ENCODE measurements around the gene DCTN2.
A peak's percentile ranks its signal among the peaks of the same experiment; 100 is the strongest.
"Not testable (repeated sequence)": the region's sequence is repeated elsewhere in the genome, so short reads cannot be mapped to it uniquely, and the experiment has no call there.

The DCTN2 gene

GRCh38 chr12:57546438-57547287, at the start of gene DCTN2:
DCTN2 (minus strand) TSS chr12:57547192; CDS start chr12:57547063, 129 bp downstream.
- DNase-seq (ENCODE audit: low read depth in 2 of 2) = peak; percentile 81

GRCh38 chr12:57593187-57593586, 46.2 kb upstream of the DCTN2 start:
- no peak for DNase-seq (ENCODE audit: low read depth in 2 of 2)

DNA sequence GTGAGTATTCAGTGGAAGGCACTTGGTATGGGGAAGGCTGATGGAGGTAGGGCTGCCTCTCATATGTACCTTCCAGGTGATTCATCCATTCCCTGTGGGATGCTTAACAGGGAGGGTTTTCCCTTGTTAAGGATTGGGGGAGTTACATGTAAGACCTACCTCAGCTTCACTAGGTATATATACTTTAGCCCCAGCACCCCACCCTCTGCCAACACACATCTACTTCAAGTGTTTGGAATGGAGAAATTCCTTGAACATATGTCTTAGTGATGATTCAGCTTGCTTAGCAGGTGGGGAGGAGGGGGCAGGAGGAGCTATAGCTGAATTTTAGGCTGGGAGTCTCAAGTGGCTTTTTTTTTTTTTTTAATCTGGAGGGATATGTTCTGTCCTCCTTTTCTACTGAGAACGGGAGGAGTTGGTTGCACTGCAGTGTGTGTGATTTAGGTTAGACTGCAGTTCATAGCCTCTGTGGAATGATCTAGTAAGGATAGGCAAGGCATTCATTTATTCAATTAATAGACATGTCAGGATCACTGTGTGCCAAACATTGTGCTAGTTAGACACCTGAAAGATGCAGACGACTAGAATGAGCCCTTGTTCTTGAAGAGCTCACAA, 45.7 kb upstream of the DCTN2 start:
- no peak for DNase-seq (ENCODE audit: low read depth in 2 of 2)

DNA sequence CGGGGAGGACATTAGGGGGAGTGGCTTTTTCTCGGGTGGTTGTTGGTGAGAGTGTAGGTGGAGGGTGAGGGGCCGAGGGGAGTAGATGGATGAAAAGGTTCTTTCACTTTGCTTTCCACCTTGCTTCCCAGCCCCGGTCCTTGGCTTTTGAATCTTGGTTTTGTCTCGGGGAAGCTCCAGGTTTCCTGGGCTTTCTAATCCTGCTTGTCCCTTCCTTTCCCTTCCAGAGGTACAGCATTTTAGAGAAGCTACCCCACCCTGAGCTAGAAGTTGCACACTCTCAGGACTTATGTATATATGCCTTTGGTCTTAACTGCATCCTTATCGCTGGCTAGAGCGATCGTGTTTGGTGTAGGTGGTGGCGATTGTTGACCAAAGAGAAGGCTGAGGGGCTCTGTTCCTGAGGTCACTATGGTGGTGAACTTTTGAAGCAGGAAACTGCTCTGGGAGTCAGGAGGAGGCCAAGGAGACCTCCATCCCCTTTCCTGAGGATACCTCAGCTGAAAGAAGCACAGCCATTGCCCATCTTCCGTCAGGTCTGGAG, 44.9 kb upstream of the DCTN2 start:
- DNase-seq (ENCODE audit: low read depth in 2 of 2) = no peak

GRCh38 chr12:57590864-57591781, 44.1 kb upstream of the DCTN2 start, which contains the start of gene PIP4K2C:
PIP4K2C (plus strand) TSS chr12:57591192; CDS start chr12:57591290, 98 bp downstream.
- DNase-seq (ENCODE audit: low read depth in 2 of 2) = peak; percentile 44 to 52

DNA sequence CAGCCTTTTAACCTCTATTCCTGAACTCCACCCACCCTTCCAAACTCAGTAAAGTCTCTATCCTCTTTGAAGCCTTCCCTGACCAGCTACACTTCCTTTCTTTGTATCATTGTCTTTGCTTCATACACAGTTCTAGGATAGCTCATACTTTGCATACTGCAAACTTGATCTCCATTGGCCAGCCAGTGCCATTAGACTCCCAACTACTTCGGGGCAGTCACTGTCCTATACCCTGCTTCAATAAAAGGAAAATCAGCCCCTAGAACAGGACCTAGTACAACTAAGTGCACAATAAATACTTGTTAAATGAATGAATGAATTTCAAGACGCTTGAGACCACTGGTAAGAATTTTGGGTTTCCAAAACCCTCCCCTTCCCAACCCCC, 43.5 kb upstream of the DCTN2 start:
- no peak for DNase-seq (ENCODE audit: low read depth in 2 of 2)

DNA sequence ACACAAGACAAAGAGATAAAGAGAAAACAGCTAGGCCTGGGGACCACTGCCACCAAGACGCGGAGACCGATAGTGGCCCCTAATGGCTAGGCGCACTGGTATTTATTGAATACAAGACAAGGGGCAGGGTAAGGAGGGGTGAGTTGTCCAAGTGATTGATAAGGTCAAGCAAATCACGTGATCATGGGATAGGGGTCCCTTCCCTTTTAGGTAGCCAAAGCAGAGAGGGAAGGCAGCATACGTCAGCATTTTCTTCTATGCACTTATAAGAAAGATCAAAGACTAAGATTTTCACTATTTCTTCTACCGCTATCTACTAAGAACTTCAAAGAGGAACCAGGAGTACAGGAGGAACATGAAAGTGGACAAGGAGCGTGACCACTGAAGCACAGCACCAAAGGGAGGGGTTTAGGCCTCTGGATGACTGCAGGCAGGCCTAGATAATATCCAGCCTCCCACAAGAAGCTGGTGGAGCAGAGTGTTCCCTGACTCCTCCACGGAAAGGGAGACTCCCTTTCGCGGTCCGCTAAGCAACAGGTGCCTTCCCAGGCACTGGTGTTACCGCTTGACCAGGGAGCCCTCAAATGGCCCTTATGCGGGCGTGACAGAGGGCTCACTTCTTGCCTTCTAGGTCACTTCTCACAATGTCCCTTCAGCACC, 42.1 kb upstream of the DCTN2 start:
- DNase-seq (ENCODE audit: low read depth in 2 of 2) = not testable (repeated sequence)

DNA sequence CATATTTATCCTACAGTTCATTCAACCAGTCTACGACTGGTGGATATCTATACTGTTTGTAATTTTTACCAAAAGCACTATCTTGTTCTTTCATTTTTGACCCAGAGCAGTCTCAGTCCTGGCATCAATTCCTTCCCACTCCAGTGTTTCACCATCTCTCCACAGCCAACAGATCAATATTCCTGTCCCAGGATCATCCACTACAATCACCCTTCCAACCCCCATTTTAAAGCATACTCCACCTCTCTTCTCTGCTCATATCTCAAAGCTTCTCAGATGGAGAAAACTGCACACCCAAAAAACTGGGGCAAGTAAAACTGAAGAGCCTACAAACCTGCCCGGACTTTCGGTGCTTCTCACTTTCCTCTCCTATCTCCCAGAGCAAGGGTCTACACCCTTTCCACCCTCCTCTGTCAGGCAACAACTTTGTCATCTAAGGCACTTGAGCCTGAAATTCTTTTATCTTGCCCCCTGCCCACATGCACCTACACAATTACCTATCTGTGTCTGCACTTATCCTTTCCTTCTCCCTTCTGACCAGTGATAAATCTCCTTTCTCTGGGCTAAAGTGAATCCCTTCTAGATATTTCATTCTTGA, 39.9 kb upstream of the DCTN2 start:
- no peak for DNase-seq (ENCODE audit: low read depth in 2 of 2)

DNA sequence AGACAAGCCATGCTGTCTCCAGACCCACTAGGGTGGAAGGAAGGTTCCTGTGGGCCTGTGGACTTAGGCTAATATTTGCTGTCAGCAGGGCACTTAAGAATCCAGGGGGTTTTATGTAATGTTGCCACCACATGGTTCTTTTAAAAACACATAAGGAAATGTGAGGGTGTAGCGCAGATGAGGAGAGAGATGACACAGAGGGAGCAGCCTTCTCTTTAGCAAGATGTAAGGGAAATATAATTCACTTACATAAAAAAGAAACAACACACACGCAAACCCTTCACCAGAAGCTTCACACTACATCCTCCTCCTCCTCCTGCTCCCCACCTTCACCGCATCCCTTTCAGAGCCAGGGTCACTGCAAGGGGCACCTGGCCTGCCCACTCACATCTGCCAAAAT, 39.1 kb upstream of the DCTN2 start:
- DNase-seq (ENCODE audit: low read depth in 2 of 2) = no peak

DNA sequence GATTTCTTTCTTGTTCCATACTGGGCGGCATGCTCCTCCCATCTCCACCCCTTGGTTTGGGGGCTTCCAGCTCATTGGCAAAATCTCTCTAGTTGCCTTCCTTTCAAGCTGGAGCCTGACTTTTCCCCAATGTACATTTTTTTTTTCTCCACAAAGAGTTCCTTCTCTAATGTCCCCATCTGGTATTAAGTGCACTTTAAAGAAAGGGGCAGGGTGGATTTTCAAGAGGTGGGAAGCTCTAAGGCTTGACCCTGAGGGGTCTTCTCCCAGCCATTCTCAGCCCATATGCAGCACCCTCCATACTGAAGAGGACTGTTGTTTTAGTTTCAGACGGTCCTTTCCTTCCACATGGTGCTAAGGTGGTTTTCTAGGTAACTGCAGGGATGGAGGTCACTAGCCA, 38.2 kb upstream of the DCTN2 start:
- no peak for DNase-seq (ENCODE audit: low read depth in 2 of 2)

- no peak for DNase-seq (ENCODE audit: low read depth in 2 of 2)
Observed at GRCh38 chr12:57584690-57585089, 37.7 kb upstream of the DCTN2 start.

- no peak for DNase-seq (ENCODE audit: low read depth in 2 of 2)
Observed at GRCh38 chr12:57584050-57584449, 37.1 kb upstream of the DCTN2 start.

DNA sequence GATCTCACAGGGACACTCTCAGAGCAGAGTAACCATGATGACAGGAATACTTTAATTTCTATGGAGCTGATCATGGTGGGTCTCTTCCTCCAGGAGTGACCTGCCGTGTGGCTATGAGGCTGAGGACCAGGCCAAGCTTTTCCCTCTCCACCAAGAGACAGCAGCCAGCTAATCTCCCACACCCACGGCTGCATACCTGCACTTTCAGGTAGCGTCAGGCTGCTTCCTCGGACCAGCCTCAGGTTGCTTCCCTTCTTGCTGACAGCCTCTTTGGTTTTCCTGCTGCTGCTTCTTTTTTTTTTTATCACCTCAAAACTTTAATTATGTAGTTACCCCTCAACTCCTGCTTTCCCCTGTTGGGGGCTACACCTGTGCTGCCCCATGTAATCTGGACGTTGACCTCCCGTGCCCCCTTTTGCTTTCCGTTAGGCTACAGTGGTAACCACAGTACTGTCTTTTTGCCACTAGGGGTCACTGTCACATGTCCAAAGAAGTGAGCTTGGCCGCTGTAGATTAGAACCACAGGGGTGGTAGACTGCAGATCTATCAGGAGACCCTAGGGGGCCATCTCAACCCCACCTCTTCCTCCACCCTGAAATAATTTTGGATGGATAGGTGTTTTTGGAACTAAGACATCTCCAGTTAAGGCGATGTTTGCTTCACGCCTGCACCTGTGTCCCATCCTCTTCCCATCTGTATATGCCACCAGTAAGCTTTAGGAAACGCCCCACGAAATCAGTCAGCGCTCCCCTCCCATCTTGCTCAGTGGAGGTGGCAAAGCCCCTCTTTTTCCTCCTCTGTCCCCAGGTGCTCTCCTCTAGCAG, 36.2 kb upstream of the DCTN2 start:
- peak; percentile 26 to 33 for DNase-seq (ENCODE audit: low read depth in 2 of 2)

GRCh38 chr12:57582440-57582839, 35.4 kb upstream of the DCTN2 start:
- DNase-seq (ENCODE audit: low read depth in 2 of 2) = no peak

GRCh38 chr12:57581802-57582201, 34.8 kb upstream of the DCTN2 start:
- DNase-seq (ENCODE audit: low read depth in 2 of 2) = no peak

- no peak for DNase-seq (ENCODE audit: low read depth in 2 of 2)
Observed at GRCh38 chr12:57580466-57580795, 33.4 kb upstream of the DCTN2 start.

DNA sequence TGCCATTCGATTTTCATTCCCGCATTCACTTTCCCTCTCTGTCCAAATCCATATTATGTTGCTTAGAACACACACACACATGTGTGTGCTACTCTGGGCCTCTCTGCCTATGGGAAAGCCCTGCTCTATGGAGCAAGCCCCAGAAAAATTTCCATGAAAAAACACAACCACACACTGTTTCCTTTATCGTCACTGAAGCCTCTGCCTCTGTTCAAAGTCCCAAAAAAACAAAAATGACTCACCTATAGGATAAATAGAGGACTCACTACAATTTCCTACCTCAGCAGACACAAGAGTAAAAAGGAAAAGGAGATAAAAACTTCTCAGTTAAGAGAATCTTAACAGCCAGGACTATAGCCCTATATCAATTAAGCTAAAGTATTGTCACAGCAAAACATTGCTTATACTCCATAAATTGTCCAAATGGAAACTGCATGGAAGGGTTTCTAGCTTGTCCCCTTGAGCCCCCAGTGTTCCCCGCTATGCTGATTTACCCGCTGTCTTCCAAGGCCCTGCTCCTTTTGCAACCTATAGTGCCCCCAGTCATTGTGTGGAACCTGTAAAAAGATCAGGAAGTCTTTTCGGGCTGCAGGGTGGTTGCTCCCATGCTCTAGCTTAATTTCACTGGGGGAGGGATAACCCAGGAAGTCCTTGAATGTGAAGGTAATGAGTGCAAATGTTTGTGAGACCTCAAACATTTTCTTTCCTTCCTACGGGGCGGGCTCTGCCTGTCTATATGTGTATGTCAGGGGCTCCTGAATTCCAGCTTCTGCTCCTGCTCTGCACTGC, 32.9 kb upstream of the DCTN2 start:
- DNase-seq (ENCODE audit: low read depth in 2 of 2) = no peak

- no peak for DNase-seq (ENCODE audit: low read depth in 2 of 2)
Observed at GRCh38 chr12:57579011-57579410, 32.0 kb upstream of the DCTN2 start.

DNA sequence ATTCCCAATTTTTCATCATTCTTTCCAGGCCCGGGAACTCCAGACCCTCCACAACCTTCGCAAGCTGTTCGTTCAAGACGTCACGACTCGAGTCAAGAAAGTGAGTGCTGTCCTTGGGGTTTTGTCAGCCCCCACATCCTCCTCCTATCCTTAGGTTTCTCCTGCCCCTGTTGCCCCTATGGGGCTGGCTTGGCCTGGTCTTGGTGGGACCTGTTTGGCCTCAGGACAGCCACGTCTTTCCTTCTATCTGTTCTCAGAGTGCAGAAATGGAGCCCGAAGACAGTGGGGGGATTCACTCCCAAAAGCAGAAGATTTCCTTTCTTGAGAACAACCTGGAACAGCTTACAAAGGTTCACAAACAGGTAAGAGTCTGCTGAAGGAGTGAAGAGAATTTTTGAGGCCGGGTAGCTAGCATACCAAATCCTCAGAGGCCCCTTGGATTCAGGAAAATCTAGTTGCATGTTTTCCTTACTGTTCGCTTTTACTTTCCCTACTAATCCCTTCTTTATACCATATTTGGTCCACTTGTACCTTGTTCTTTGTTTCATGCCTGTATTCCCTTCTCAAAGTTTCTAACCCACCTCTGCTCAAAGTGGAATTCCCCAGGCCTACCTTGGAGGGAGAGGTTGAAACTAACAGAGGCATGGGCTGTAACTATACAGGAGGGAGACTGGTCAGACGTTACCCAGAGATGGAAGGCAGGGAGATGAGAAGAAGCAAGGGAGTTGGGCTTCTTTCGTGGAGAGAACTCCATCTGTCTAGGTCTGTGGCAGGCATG, 31.2 kb upstream of the DCTN2 start:
- no peak for DNase-seq (ENCODE audit: low read depth in 2 of 2)

Measured in stimulated activated CD4-positive, alpha-beta T cell treated with anti-CD3 and anti-CD28 coated beads, Interleukin-1b, Interleukin-23, amount 100 ng/mL, for 1 hour (primary cell).